Ovary (tissue), 9 donors: ENCODE data around the gene PAFAH2. TPM values are rescaled to one million over a fixed set of nuclear protein-coding genes. Genes with fewer than 3 reads are reported as not detected.

Experiments
- DNase-seq, 5 donors: peaks; one replicate each; pipeline ENCODE4 v3.0.0-alpha.2; 2019 to 2020
- H3K27ac ChIP-seq, 2 donors: fragments of 200-600 bp; one replicate each; pipeline versions ENCODE4 v1.5.1 to v1.8.0; 2019 to 2022
- H3K27me3 ChIP-seq: fragments of 200-600 bp; one replicate; pipeline ENCODE4 v1.8.0; 2022
- H3K36me3 ChIP-seq: fragments of 200-600 bp; sonication (generic); one replicate; pipeline ENCODE4 v1.5.1; 2019
- H3K4me1 ChIP-seq: one replicate; pipeline ENCODE4 v1.8.1; 2013; ENCODE audit warnings: mild to moderate bottlenecking, moderate library complexity; ENCODE audit not compliant: insufficient read depth
- H3K4me3 ChIP-seq: fragments of 200-600 bp; sonication (generic); one replicate; pipeline ENCODE4 v1.5.1; 2017
- H3K9me3 ChIP-seq, 2 donors: fragments of 200-600 bp in 1 of 2; sonication (generic) in 1 of 2; one replicate each; pipeline versions ENCODE4 v1.5.1 to v1.8.1; 2013 to 2019; ENCODE audit warnings: mild to moderate bottlenecking in 1 of 2, moderate library complexity in 1 of 2
- EP300 ChIP-seq: sonication (generic); formaldehyde crosslinking; IDR thresholded peaks from one replicate; pipeline ENCODE4 v1.6.1; 2017; ENCODE audit warnings: antibody characterized with exemption
- POLR2A ChIP-seq: fragments of 450-650 bp; IDR thresholded peaks from one replicate; pipeline ENCODE4 v1.6.1; 2017; ENCODE audit warnings: antibody characterized with exemption, mild to moderate bottlenecking, moderate library complexity
- WGBS, 3 donors: extraction: QIAGEN DNeasy Blood & Tissue Kit in 1 of 3; methylation state at CpG; one replicate each; pipeline versions ENCODE4 v1.1.5 to v1.1.7; 2013 to 2017; 5-methylcytosine and 5-hydroxymethylcytosine counted together
- intact Hi-C, 4 donors: fragments of 100-400 bp; cut with DNase I; formaldehyde crosslinking; loops; one replicate each; pipeline versions ENCODE4 v1.11.0 to v1.15.1; 2022 to 2023
- polyA plus RNA-seq, 2 donors: library from polyadenylated mRNA; stranded (reverse); fragments of 200-250 nt in 1 of 2; fragments of 350-450 nt in 1 of 2; fragmentation: Illumina TruSeq in 1 of 2; extraction: RNeasy Lipid Tissue Mini Kit (QIAGEN cat#74804) in 1 of 2; gene quantifications; one replicate each; pipeline ENCODE4 v1.2.3, GENCODE V29; 2013 to 2014
- total RNA-seq, 7 donors: library from RNA; depleted of rRNA in 2 of 7; stranded (reverse); fragments of >200 nt in 2 of 7; fragmentation: NEBNext Ultra II Directional in 3 of 7; extraction: Animal tissue kit (Norgen Biotek cat#: 25700) in 3 of 7; gene quantifications; one replicate each; pipeline versions ENCODE4 v1.1.0 to v1.2.4, GENCODE V29; 2016 to 2023
- TF ChIP-seq, protein P1 (sequence below), 3 donors: fragments of 450-650 bp in 2 of 3; fragments of 200-600 bp in 1 of 3; IDR thresholded peaks; one replicate each; pipeline versions ENCODE4 v1.5.1 to v1.8.0; 2016 to 2022; ENCODE audit warnings: antibody characterized with exemption in 3 of 3, mild to moderate bottlenecking in 1 of 3
- donor health status: DM: no; HTN: no; CAD: no; lungs with moderate emphysema.
- donor health status: DM: no; HTN: no; CAD: no.
- donor health status: Bipolar disorder and iron deficiency.
- donor health status: DM: yes; HTN: yes; CAD: no.
- donor health status: DM: no; HTN: no; CAD: no.
- donor health status: DM: yes; HTN: yes; CAD: no.

PAFAH2 gene
- total and polyA plus RNA-seq, 9 donors = 3.4 to 12.1 (median 6.1) TPM

DNA sequence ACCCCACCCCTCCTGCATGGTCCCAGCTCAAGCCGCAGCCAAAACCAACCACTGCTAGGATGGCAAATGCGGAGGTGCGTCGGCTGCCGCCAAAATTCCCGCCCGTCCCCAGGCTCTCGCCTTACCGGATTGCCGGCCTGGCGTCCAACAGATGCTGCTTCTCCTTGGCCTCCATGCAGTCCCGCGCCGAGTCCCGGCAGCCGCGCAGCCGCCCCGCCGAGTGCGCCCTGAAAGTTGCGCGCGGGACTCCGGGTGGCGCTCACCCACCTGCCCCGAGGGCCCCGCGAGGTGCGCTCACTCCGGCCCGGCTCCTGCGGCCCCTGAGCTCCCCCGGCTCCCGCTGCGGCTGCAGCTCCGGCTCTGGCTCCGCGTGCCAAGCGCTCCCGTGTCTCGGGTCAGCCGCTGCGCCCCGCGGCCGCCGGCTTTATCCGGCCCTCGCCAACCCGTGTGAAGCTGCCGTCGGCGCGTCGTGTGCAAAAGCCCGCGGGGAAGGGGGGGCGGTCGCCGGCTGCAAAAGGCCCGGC is 47.9 kb upstream of the PAFAH2 start, which contains the start of gene SLC30A2:
SLC30A2 (minus strand) TSS at position 397 of the 524 bp plus-strand sequence; CDS start at position 175, 222 bp downstream.
- Histone ChIP-seq H3K27me3 (peaks cover 3% of the 10 kb centered on the region), H3K9me3 (no peaks in the 10 kb centered on the region), H3K27ac (no peak within 1 kb of the TSS), H3K4me1 (no peaks in the 10 kb centered on the region), H3K36me3 (no peaks in the 10 kb centered on the region), H3K4me3 (no peak within 1 kb of the TSS)
- no peak for DNase-seq
- no peak for TF ChIP-seq POLR2A
- no peak for TF ChIP-seq EP300
- TF ChIP-seq, protein P1, sequence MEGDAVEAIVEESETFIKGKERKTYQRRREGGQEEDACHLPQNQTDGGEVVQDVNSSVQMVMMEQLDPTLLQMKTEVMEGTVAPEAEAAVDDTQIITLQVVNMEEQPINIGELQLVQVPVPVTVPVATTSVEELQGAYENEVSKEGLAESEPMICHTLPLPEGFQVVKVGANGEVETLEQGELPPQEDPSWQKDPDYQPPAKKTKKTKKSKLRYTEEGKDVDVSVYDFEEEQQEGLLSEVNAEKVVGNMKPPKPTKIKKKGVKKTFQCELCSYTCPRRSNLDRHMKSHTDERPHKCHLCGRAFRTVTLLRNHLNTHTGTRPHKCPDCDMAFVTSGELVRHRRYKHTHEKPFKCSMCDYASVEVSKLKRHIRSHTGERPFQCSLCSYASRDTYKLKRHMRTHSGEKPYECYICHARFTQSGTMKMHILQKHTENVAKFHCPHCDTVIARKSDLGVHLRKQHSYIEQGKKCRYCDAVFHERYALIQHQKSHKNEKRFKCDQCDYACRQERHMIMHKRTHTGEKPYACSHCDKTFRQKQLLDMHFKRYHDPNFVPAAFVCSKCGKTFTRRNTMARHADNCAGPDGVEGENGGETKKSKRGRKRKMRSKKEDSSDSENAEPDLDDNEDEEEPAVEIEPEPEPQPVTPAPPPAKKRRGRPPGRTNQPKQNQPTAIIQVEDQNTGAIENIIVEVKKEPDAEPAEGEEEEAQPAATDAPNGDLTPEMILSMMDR (IDR thresholded peaks at IDR 0.05) = no peak
- 1% methylated on average over 31 to 62 of the region's 62 CpGs for WGBS, 3 donors
- intact Hi-C loops = no loop called here

DNA sequence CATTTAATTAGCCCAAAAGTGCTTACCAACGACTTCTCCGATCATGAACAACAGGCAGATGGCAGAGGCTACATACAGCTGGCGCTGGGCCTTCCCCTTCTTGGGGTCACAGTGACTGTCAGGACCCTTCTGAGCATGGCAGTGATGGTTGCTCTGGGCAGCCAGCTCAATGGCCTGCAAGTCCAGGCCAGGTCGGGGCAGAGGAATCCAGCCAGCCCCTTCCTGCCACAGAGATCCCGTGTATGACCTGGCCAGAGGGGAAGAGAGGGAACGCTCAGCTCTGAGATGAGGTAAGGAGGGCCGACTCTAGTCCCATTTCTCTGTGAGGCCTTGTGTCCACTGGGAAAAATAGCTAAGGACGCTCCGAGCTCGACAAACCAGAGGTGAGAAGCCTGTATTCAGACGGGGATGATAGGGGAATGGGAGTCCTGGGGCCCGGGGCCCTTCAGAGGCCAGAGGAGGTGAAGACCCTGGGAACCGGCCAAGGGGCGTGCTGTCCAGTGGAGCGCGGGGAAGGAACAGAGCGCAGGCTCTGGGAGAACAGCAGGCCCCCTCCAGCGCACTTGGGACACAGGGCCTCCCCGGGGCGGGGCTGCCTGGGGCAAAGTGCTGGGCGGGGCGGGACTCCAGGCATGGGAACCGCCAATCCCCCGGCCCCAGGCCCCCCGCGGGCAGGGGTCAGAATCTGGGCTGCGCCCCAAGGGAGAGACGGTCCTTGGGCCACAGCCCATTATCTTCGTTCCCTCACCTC is 47.3 kb upstream of the PAFAH2 start:
- TF ChIP-seq EP300 (no peak), POLR2A (no peak)
- TF ChIP-seq, protein P1 (IDR thresholded peaks at IDR 0.05) = no peak
- H3K4me1 ChIP-seq = no peaks in the 10 kb centered on the region
- no peak for DNase-seq
- no peak overlapping the region for H3K4me3 ChIP-seq
- no peaks in the 10 kb centered on the region for H3K9me3 ChIP-seq
- no peaks in the 10 kb centered on the region for H3K36me3 ChIP-seq
- intact Hi-C loops = no loop called here
- H3K27me3 ChIP-seq = peaks cover 3% of the 10 kb centered on the region
- WGBS, 3 donors = 23 to 25% (median 24%) methylated on average over 26 to 29 of the region's 29 CpGs
- H3K27ac ChIP-seq = no peak overlapping the region

DNA sequence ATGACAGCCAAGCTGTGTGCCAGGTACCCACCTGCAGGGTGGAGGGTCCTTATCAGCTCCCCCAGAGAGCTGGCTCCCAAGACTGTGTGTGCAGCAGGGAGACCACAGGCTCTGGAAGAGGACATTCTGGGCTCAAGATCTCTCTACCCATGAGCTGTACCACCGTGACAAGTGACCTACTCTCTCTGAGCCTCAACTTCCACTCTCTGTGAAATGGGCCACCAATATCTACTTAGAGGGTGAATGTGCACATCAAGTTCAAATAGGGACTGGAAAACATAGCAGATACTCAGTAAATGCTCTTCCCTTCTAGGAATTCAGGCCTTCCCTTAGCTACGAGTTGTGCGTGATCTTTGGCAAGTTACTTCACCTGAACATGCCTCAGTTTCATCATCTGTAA is 46.6 kb upstream of the PAFAH2 start:
- Histone ChIP-seq H3K4me1 (no peaks in the 10 kb centered on the region), H3K4me3 (no peak overlapping the region), H3K36me3 (no peaks in the 10 kb centered on the region), H3K27ac (no peak overlapping the region), H3K27me3 (peaks cover 3% of the 10 kb centered on the region), H3K9me3 (no peaks in the 10 kb centered on the region)
- intact Hi-C loops = no loop called here
- no peak for DNase-seq
- no peak for TF ChIP-seq EP300
- TF ChIP-seq, protein P1 (IDR thresholded peaks at IDR 0.05) = no peak
- no peak for TF ChIP-seq POLR2A
- WGBS, 3 donors = 74 to 86% (median 82%) methylated on average over 3 of the region's 3 CpGs

DNA sequence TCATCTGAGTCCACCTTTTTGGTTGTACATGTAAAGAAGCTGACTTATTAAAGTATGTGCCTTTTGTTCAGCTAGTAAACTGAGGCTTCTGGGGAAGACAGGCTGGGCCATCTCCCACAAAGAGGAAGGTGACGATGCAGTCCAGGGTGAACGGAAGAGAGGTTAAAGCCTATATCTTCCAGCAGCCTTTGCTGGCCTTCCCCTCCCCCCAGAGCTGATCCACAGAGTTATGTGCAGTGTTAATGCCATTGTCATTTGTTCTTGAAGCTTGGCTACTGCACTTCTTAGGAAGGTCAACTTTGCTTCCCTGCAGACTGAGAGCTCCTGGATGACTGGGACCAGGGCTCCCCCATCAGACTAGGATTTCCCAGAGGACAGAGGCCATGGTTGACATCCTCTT is 45.9 kb upstream of the PAFAH2 start:
- DNase-seq = peak in 1 of 5 donors; percentile 2
- Histone ChIP-seq H3K36me3 (no peaks in the 10 kb centered on the region), H3K9me3 (no peaks in the 10 kb centered on the region), H3K4me1 (no peaks in the 10 kb centered on the region), H3K4me3 (no peak overlapping the region), H3K27ac (no peak overlapping the region), H3K27me3 (peaks cover 3% of the 10 kb centered on the region)
- intact Hi-C loops = no loop called here
- 75 to 96% (median 77%) methylated on average over 2 of the region's 2 CpGs for WGBS, 3 donors
- TF ChIP-seq, protein P1 (IDR thresholded peaks at IDR 0.05) = no peak
- TF ChIP-seq EP300 (no peak), POLR2A (no peak)
